Measurements from ENCODE around the gene XYLT1.

GRCh38 chr16:17276010-17276530 lies 194.7 kb downstream of the XYLT1 start:
- TF ChIP-seq, protein P1, sequence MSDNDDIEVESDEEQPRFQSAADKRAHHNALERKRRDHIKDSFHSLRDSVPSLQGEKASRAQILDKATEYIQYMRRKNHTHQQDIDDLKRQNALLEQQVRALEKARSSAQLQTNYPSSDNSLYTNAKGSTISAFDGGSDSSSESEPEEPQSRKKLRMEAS (IDR thresholded peaks at IDR 0.05) = no peak
- TF ChIP-seq TAF1 (IDR thresholded peaks at IDR 0.05; ENCODE audit: low read depth) (no peak), REST (IDR thresholded peaks at IDR 0.05; ENCODE audit: low read depth) (no peak), RAD21 (IDR thresholded peaks at IDR 0.05; ENCODE audit: low read depth) (no peak), YY1 (IDR thresholded peaks at IDR 0.05; ENCODE audit: low read depth) (no peak), EP300 (IDR thresholded peaks at IDR 0.05; ENCODE audit: borderline replicate concordance) (no peak), FOXM1 (IDR thresholded peaks at IDR 0.05; ENCODE audit: borderline replicate concordance, low read depth) (no peak)

Data from Ishikawa (cell line).